Fibroblast of villous mesenchyme (primary cell): ENCODE data around the gene RIMBP2. TPM values are rescaled to one million over a fixed set of nuclear protein-coding genes. Genes with fewer than 3 reads are reported as not detected.

Experiments
- DNase-seq: peaks from one replicate; pipeline ENCODE4 v3.0.0-alpha.2; 2010; ENCODE audit warnings: low read depth
- H3K4me3 ChIP-seq: 2 replicates; pipeline ENCODE4 v1.5.1; 2011; ENCODE audit warnings: low read depth, mild to moderate bottlenecking, low read length
- CTCF ChIP-seq: IDR thresholded peaks from 2 replicates; pipeline ENCODE4 v1.5.1; 2012; ENCODE audit warnings: low read depth, mild to moderate bottlenecking, low read length; ENCODE audit not compliant: insufficient read depth
- total RNA-seq: library from RNA; depleted of rRNA; stranded (reverse); fragments of >200 nt; gene quantifications from 2 replicates; pipeline ENCODE4 v1.2.3, GENCODE V29; 2012

Gene RIMBP2
- total RNA-seq, 1 donor: not detected

GRCh38 chr12:130429656-130430505 is 286.2 kb downstream of the RIMBP2 start:
- H3K4me3 ChIP-seq: no peak overlapping the region
- no peak for TF ChIP-seq CTCF
- DNase-seq: no peak

GRCh38 chr12:130428116-130428515 is 288.0 kb downstream of the RIMBP2 start:
- TF ChIP-seq CTCF: no peak
- no peak for DNase-seq
- no peak overlapping the region for H3K4me3 ChIP-seq

- TF ChIP-seq CTCF: no peak
- DNase-seq: no peak
- H3K4me3 ChIP-seq: no peak overlapping the region
These were observed 288.7 kb downstream of the RIMBP2 start for GRCh38 chr12:130427381-130427887.

GRCh38 chr12:130425698-130426245 is 290.3 kb downstream of the RIMBP2 start:
- no peak overlapping the region for H3K4me3 ChIP-seq
- DNase-seq: no peak
- TF ChIP-seq CTCF: no peak

GRCh38 chr12:130424858-130425697 is 291.0 kb downstream of the RIMBP2 start:
- DNase-seq: no peak
- no peak for TF ChIP-seq CTCF
- no peak overlapping the region for H3K4me3 ChIP-seq

GRCh38 chr12:130423991-130424857 is 291.9 kb downstream of the RIMBP2 start:
- TF ChIP-seq CTCF: no peak
- H3K4me3 ChIP-seq: no peak overlapping the region
- no peak for DNase-seq
